ENCODE data around the gene GABRB1.

The GABRB1 gene

GRCh38 chr4:47120783-47121182 is 89.4 kb downstream of the GABRB1 start:
- no peak for DNase-seq

- peak; percentile 9 for DNase-seq
Observed at GRCh38 chr4:47122592-47123291, 91.4 kb downstream of the GABRB1 start.

- no peak for DNase-seq
Observed at GRCh38 chr4:47128991-47129390, 97.6 kb downstream of the GABRB1 start.

GRCh38 chr4:47135210-47135609 is 103.8 kb downstream of the GABRB1 start:
- no peak for DNase-seq

GRCh38 chr4:47143261-47143660 is 111.9 kb downstream of the GABRB1 start:
- DNase-seq = no peak

DNA sequence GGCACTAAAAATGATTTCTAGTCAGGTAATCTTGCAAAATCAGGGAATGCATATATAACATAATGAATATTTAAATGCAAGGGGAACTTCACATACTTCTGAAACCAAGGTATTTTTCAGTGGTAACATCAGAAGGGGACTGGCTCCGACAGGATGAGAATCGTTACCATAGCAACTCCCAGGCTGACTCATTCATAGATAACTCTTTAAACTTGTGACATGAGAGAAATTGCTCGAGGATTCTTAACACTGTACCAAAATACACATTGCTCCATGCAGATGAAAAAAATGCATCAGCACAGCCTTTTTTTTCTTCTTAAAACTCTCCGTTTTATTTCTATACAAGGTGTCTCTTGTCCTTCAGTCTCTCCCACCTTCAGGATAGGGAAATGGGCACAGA is 114.3 kb downstream of the GABRB1 start:
- no peak for DNase-seq

GRCh38 chr4:47154816-47155370 is 123.5 kb downstream of the GABRB1 start:
- no peak for DNase-seq

- DNase-seq = no peak
Observed at GRCh38 chr4:47155919-47156318, 124.6 kb downstream of the GABRB1 start.

DNA sequence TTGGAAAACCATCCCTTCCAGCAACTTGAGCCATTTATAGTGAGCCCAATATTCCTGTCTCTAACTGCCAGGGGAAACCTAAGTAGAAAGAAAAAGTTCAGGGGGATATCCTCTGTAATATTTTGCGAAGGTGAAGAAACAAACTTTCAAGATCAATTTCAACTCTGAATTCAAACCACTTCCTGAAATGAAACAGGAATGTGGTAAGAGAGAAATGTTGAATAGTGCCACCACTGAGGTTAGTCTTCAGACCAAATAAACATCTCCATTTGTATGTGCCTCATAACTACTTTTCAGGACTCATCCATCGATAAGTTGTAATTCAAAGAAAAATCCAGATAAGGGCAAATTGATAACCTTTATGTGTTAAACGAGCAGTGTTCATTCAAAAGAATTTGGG is 128.7 kb downstream of the GABRB1 start:
- DNase-seq = no peak

- no peak for DNase-seq
Observed at GRCh38 chr4:47167081-47168035, 136.0 kb downstream of the GABRB1 start.

DNA sequence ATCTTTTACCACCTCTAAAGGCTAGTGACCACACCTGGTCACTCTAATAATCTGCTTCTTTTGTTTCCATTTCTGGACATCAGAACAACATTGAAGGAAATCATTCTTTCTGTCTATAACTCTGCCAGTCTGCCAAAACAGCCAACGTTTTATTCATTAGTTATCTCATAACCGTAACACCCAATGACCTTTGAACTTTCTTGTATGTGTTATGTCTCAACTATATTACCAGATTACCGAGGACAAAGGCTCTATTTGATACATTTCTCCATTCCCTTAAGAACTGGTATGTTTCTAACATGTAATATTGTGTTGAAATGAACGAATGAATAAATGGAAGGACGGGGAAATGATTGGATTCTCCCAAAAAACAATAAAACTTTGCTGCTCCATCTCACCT is 152.7 kb downstream of the GABRB1 start:
- DNase-seq = no peak

DNA sequence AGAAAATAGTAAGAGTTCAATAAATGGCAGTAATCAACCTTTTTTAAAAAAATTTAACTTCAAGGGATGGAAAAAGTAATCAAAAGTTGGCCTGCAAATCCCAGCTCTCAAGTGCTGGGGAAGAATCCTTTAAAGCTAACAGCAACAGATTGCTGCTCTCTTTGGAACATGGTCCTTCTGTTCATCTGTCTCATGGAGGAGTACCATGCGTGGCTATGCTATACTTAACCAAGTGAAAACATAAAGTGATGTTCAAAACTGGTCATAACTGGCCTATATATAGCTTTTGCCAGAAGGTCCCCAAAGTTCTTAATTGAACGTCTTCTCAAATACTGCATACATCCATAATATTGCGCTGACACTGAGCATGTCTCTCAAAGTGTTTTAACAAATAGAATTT is 154.4 kb downstream of the GABRB1 start:
- no peak for DNase-seq

GRCh38 chr4:47187608-47188007 is 156.2 kb downstream of the GABRB1 start:
- no peak for DNase-seq

- DNase-seq = no peak
Observed at GRCh38 chr4:47193179-47193578, 161.8 kb downstream of the GABRB1 start.

- no peak for DNase-seq
Observed at GRCh38 chr4:47194036-47194737, 162.8 kb downstream of the GABRB1 start.

DNA sequence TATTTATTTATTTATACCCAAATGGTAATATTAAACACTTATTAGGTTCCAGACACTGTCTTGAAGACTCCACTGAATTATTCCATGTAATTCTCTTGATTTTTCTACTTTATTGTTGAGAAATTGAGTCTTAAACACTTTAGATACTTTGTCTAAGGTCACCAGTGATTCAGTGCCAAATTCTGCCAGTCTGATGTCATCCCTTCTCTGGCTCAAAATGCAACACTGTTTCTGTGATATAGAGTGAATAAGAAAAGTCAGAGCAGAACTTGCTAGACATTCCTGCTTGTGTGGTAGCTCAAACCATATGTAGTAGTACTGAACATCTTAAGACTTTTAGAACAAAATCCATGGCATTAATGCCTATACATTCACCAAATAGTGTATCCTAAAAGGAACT is 164.3 kb downstream of the GABRB1 start:
- no peak for DNase-seq

DNA sequence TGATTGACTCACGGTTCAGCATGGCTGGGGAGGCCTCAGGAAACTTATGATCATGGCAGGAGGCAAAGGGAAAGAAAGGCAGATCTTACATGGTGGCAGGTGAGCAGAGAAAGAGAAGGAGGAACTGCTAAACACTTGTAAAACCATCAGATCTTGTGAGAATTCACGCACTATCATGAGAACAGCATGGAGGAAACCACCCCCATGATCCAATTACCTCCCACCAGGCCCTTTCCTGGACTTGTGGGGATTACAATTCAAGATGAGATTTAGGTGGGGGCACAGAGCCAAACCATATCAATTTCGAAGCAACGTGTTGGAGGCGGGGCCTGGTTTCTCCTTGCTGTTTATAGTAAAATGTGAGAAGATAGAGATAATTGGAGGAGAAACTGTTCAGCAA is 167.4 kb downstream of the GABRB1 start:
- no peak for DNase-seq

GRCh38 chr4:47203593-47203992 is 172.2 kb downstream of the GABRB1 start:
- DNase-seq = no peak

- DNase-seq = no peak
Observed at GRCh38 chr4:47207555-47207954, 176.2 kb downstream of the GABRB1 start.

DNA sequence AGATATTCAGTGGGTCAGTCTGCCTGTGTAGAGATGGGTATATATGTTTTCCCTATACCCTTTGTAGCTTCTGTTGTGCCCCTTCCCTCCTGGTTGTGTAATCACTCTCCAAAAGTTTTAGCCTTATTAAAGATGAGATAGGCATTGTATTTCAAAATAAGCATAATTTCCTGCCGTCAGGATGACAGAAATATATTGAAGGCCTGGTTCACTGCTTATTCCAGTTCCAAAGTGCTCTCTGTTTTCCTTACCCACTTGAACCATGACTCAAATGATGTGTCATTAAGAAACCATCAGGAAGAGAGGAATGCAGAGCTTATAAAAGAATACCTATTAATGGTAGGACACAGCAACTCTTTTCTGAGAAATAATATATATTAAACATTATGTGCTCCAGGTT is 178.5 kb downstream of the GABRB1 start:
- no peak for DNase-seq

- no peak for DNase-seq
Observed at GRCh38 chr4:47210828-47211227, 179.5 kb downstream of the GABRB1 start.

- no peak for DNase-seq
Observed at GRCh38 chr4:47213106-47213505, 181.7 kb downstream of the GABRB1 start.

- no peak for DNase-seq
Observed at GRCh38 chr4:47213539-47213938, 182.2 kb downstream of the GABRB1 start.

All from effector CD4-positive, alpha-beta T cell (primary cell).